Keratinocyte (primary cell): ENCODE results near the gene C6orf15. TPM values are rescaled to one million over a fixed set of nuclear protein-coding genes. Genes with fewer than 3 reads are reported as not detected.

Experiments
- DNase-seq: peaks from one replicate; pipeline ENCODE4 v3.0.0-alpha.2; 2011; ENCODE audit warnings: low read depth, missing footprints, low spot score
- FAIRE-seq: peaks from 2 replicates; lab custom pipeline; 2011; peaks lifted over from hg19 to GRCh38; lab: Jason Lieb, UNC
- H2AFZ ChIP-seq: 2 replicates; pipeline ENCODE4 v1.6.0; 2012; ENCODE audit warnings: low read length, control low read depth, inconsistent platforms; ENCODE audit not compliant: control insufficient read depth
- H3K27ac ChIP-seq: 2 replicates; pipeline ENCODE4 v1.5.1; 2011; ENCODE audit warnings: low read length; ENCODE audit not compliant: control insufficient read depth, insufficient read depth
- H3K27me3 ChIP-seq: 3 replicates; pipeline ENCODE4 v1.6.0; 2011; ENCODE audit warnings: low read length; ENCODE audit not compliant: control insufficient read depth, insufficient read depth; ENCODE audit errors: extremely low read depth
- H3K36me3 ChIP-seq, 2 experiments: 2 replicates in 1 of 2; 3 replicates in 1 of 2; pipeline ENCODE4 v1.5.1; 2011; ENCODE audit warnings: low read length in 2 of 2, mild to moderate bottlenecking in 1 of 2; ENCODE audit not compliant: control insufficient read depth in 2 of 2, insufficient read depth in 2 of 2; ENCODE audit errors: extremely low read depth in 1 of 2
- H3K4me1 ChIP-seq: 3 replicates; pipeline ENCODE4 v1.5.1; 2011; ENCODE audit warnings: low read length; ENCODE audit not compliant: control insufficient read depth, insufficient read depth; ENCODE audit errors: extremely low read depth
- H3K4me2 ChIP-seq: 3 replicates; pipeline ENCODE4 v1.6.0; 2011; ENCODE audit warnings: low read depth, low read length; ENCODE audit not compliant: control insufficient read depth, insufficient read depth; ENCODE audit errors: extremely low read depth
- H3K4me3 ChIP-seq, 3 experiments: fragments of 200-600 bp in 1 of 3; sonication (generic) in 1 of 3; 2 replicates in 2 of 3; 3 replicates in 1 of 3; pipeline ENCODE4 v1.5.1; 2011 to 2016; ENCODE audit warnings: low read length in 3 of 3, mild to moderate bottlenecking in 3 of 3, control low read depth in 2 of 3, inconsistent platforms in 1 of 3, low read depth in 1 of 3, mixed read lengths in 1 of 3, mixed run types in 1 of 3, moderate library complexity in 1 of 3; ENCODE audit not compliant: control insufficient read depth in 2 of 3, insufficient read depth in 2 of 3; ENCODE audit errors: extremely low read depth in 1 of 3
- H3K79me2 ChIP-seq: 2 replicates; pipeline ENCODE4 v1.6.0; 2012; ENCODE audit warnings: low read length; ENCODE audit not compliant: control insufficient read depth, insufficient read depth
- H3K9ac ChIP-seq: 3 replicates; pipeline ENCODE4 v1.6.0; 2011; ENCODE audit warnings: low read length; ENCODE audit not compliant: control insufficient read depth, insufficient read depth; ENCODE audit errors: extremely low read depth
- H3K9me1 ChIP-seq: 3 replicates; pipeline ENCODE4 v1.6.0; 2011; ENCODE audit warnings: low read length; ENCODE audit not compliant: control insufficient read depth, insufficient read depth; ENCODE audit errors: extremely low read depth
- H3K9me3 ChIP-seq: 2 replicates; pipeline ENCODE4 v1.5.1; 2012; ENCODE audit warnings: low read depth, low read length; ENCODE audit not compliant: control insufficient read depth
- H4K20me1 ChIP-seq: 3 replicates; pipeline ENCODE4 v1.6.0; 2011; ENCODE audit warnings: low read length; ENCODE audit not compliant: control insufficient read depth, insufficient read depth; ENCODE audit errors: extremely low read depth
- EZH2 ChIP-seq: IDR thresholded peaks from one replicate; pipeline ENCODE4 v1.6.1; 2012; ENCODE audit warnings: inconsistent platforms, mild to moderate bottlenecking, low read length, moderate library complexity
- dilution Hi-C: fragments of 300-500 bp; cut with MboI; formaldehyde crosslinking; loops from one replicate; pipeline ENCODE4 v1.7.0; 2020; ENCODE audit warnings: low sequenced_read_pairs; ENCODE audit not compliant: extremely low pct_ligation_motif_present
- polyA plus RNA-seq, 5 experiments: library from polyadenylated mRNA; depleted of rRNA in 3 of 5; stranded (reverse) in 3 of 5; stranded (forward) in 1 of 5; unstranded in 1 of 5; fragments of >200 nt; gene quantifications; 1 replicate in 1 of 5; 2 replicates in 3 of 5; 3 replicates in 1 of 5; pipeline versions ENCODE4 v1.2.1 to v1.2.3, GENCODE V29; 2011 to 2012; ENCODE audit warnings: missing spikeins in 2 of 5, low read depth in 1 of 5, low replicate concordance in 1 of 5
- TF ChIP-seq, protein P1 (sequence below), 3 experiments: IDR thresholded peaks in 1 of 3; conservative IDR thresholded peaks in 1 of 3; optimal IDR thresholded peaks in 1 of 3; 2 replicates in 2 of 3; 3 replicates in 1 of 3; pipeline versions ENCODE3 to v1.5.1; 2011; ENCODE audit warnings: low read length in 3 of 3, mild to moderate bottlenecking in 3 of 3, moderate library complexity in 2 of 3, control low read depth in 1 of 3, inconsistent platforms in 1 of 3; ENCODE audit not compliant: insufficient read depth in 2 of 3; ENCODE audit errors: extremely low read depth in 1 of 3

The C6orf15 gene
- polyA plus RNA-seq, 1 donor (not counting 4 experiments of a cell fraction or from before 2014, with no cell fraction given) = 0.08 TPM

DNA sequence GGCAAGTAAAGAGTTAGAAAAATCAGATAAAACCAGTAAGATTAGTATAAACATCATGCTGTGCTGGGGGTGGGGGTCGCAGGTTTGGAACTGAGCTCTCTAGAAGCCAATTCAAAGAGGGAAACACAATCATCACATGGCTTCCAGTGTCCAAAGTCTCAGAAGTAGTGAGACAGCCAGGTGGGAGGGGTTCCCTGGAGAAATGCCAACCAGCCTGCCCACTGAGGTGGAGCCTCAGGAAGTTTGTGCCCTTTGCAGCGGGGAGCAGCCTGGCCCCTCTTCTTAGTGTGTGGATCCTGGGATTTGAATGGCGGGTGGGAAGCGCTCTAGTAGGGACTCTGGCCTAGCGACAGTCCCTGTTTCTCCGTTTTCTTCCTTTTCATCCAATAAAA is 21.4 kb downstream of the C6orf15 start:
- Histone ChIP-seq H3K27me3 (no peaks in the 10 kb centered on the region), H2AFZ (no peak overlapping the region), H3K9me3 (no peaks in the 10 kb centered on the region), H3K9ac (no peak overlapping the region), H3K4me3 (no peak overlapping the region), H3K9me1 (no peaks in the 10 kb centered on the region), H3K27ac (no peak overlapping the region), H3K36me3 (no peaks in the 10 kb centered on the region), H3K4me2 (no peak overlapping the region), H4K20me1 (no peaks in the 10 kb centered on the region), H3K79me2 (no peaks in the 10 kb centered on the region), H3K4me1 (peaks cover 23% of the 10 kb centered on the region)
- dilution Hi-C loops = no loop called here
- no peak for FAIRE-seq
- TF ChIP-seq EZH2 = no peak
- TF ChIP-seq, protein P1, sequence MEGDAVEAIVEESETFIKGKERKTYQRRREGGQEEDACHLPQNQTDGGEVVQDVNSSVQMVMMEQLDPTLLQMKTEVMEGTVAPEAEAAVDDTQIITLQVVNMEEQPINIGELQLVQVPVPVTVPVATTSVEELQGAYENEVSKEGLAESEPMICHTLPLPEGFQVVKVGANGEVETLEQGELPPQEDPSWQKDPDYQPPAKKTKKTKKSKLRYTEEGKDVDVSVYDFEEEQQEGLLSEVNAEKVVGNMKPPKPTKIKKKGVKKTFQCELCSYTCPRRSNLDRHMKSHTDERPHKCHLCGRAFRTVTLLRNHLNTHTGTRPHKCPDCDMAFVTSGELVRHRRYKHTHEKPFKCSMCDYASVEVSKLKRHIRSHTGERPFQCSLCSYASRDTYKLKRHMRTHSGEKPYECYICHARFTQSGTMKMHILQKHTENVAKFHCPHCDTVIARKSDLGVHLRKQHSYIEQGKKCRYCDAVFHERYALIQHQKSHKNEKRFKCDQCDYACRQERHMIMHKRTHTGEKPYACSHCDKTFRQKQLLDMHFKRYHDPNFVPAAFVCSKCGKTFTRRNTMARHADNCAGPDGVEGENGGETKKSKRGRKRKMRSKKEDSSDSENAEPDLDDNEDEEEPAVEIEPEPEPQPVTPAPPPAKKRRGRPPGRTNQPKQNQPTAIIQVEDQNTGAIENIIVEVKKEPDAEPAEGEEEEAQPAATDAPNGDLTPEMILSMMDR (optimal IDR thresholded peaks at IDR 0.05 in 1 of 3, IDR thresholded peaks at IDR 0.05 in 1 of 3, conservative IDR thresholded peaks at IDR 0.05 in 1 of 3; ENCODE audit: extremely low read depth in 1 of 3, insufficient read depth in 2 of 3, low read length in 3 of 3) = no peak
- no peak for DNase-seq

DNA sequence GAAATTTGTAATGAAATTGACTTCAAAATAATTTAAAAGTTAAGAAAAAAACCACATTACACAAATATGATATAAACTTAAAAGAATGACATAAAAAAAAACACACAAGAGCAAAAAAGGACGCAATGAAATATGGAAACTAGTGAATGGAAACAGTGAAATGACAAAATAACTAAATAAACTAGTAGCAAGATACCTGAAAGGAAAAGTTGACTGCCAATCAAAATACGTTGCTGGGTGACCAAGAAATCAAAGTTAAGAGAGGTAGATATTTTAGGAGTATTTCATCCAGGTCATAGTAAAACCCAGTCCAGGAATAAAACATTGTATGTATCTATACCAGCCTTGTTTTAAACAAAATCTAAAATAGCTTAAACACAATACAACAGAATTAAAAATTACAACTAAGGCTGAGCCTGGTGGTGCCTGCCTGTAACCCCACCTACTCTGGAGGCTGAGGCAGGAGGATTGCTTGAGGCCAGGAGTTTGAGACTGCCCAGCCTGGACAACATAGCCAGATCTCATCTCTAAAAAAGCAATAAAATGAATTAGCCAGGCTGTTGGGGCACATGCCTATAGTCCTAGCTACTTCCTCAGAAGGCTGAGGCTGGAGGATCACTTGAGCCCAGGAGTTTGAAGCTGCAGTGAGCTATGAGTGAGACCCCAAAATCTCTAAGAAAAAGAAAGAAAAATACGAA is 22.0 kb downstream of the C6orf15 start:
- Histone ChIP-seq H3K4me2 (no peak overlapping the region), H3K4me3 (no peak overlapping the region), H3K4me1 (peaks cover 23% of the 10 kb centered on the region), H3K79me2 (no peaks in the 10 kb centered on the region), H2AFZ (no peak overlapping the region), H3K9me1 (no peaks in the 10 kb centered on the region), H3K27me3 (no peaks in the 10 kb centered on the region), H3K27ac (no peak overlapping the region), H4K20me1 (no peaks in the 10 kb centered on the region), H3K9ac (no peak overlapping the region), H3K36me3 (no peaks in the 10 kb centered on the region), H3K9me3 (no peaks in the 10 kb centered on the region)
- dilution Hi-C loops = no loop called here
- FAIRE-seq = no peak
- DNase-seq = no peak
- TF ChIP-seq, protein P1 (optimal IDR thresholded peaks at IDR 0.05 in 1 of 3, IDR thresholded peaks at IDR 0.05 in 1 of 3, conservative IDR thresholded peaks at IDR 0.05 in 1 of 3; ENCODE audit: extremely low read depth in 1 of 3, insufficient read depth in 2 of 3, low read length in 3 of 3) = no peak
- TF ChIP-seq EZH2 = no peak
